ENCODE results near the gene UTS2B.

DNA sequence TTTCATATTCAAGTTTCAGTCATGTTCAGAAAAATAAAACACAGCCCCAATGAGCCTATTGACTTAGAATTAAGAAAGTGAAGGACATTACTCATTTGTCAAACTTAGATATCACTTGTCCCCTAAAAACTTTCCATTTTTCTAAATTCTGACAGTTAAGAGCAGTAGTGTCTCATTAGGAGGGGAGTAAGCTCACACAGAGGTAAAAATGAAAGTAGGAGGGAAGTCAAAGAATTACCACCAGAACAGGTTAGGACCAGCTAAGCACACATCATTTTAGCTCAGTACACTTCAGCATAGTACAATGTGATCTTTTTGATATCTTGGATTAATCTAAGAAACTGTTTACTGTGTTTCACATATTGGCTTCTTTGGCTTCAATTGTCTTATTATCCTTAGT, 67.0 kb downstream of the UTS2B start:
- TF ChIP-seq, protein P1, sequence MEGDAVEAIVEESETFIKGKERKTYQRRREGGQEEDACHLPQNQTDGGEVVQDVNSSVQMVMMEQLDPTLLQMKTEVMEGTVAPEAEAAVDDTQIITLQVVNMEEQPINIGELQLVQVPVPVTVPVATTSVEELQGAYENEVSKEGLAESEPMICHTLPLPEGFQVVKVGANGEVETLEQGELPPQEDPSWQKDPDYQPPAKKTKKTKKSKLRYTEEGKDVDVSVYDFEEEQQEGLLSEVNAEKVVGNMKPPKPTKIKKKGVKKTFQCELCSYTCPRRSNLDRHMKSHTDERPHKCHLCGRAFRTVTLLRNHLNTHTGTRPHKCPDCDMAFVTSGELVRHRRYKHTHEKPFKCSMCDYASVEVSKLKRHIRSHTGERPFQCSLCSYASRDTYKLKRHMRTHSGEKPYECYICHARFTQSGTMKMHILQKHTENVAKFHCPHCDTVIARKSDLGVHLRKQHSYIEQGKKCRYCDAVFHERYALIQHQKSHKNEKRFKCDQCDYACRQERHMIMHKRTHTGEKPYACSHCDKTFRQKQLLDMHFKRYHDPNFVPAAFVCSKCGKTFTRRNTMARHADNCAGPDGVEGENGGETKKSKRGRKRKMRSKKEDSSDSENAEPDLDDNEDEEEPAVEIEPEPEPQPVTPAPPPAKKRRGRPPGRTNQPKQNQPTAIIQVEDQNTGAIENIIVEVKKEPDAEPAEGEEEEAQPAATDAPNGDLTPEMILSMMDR (IDR thresholded peaks at IDR 0.05), result no peak
- TF ChIP-seq POLR2A (IDR thresholded peaks at IDR 0.05), result no peak
